Neural cell (in vitro differentiated cells): Measurements from ENCODE around the gene CTXND2. TPM values are rescaled to one million over a fixed set of nuclear protein-coding genes. Genes with fewer than 3 reads are reported as not detected.

Experiments used
- H2AFZ ChIP-seq: fragments of 200-600, 300-800 bp; sonication (generic), shearing (Covaris generic); 2 replicates; pipeline ENCODE4 v1.6.0; 2014; ENCODE audit warnings: low read depth, mild to moderate bottlenecking, antibody characterized with exemption, low read length, moderate library complexity
- H3F3A ChIP-seq: fragments of 200-600 bp; shearing (Covaris generic); 2 replicates; pipeline ENCODE4 v1.6.1; 2016; ENCODE audit warnings: mild to moderate bottlenecking, moderate library complexity, mixed read lengths, antibody characterized with exemption, low read length; ENCODE audit not compliant: insufficient read depth, poor library complexity, severe bottlenecking
- H3K27ac ChIP-seq: fragments of 200-600, 300-800 bp; sonication (generic), shearing (Covaris generic); 2 replicates; pipeline ENCODE4 v1.5.1; 2014; ENCODE audit warnings: mild to moderate bottlenecking, low read length, moderate library complexity
- H3K27me3 ChIP-seq: fragments of 300-800, 200-600 bp; sonication (generic), shearing (Covaris generic); 2 replicates; pipeline ENCODE4 v1.6.0; 2014; ENCODE audit warnings: mild to moderate bottlenecking, low read depth, low read length, moderate library complexity; ENCODE audit not compliant: insufficient read depth
- H3K36me3 ChIP-seq: fragments of 300-800, 200-600 bp; sonication (generic), shearing (Covaris generic); 2 replicates; pipeline ENCODE4 v1.5.1; 2014; ENCODE audit warnings: mild to moderate bottlenecking, antibody characterized with exemption, low read length, moderate library complexity; ENCODE audit not compliant: insufficient read depth
- H3K4me2 ChIP-seq: fragments of 300-800, 200-600 bp; sonication (generic), shearing (Covaris generic); 2 replicates; pipeline ENCODE4 v1.6.0; 2014; ENCODE audit warnings: mild to moderate bottlenecking, low read length
- H3K4me3 ChIP-seq: fragments of 300-800, 200-600 bp; sonication (generic), shearing (Covaris generic); 2 replicates; pipeline ENCODE4 v1.5.1; 2014; ENCODE audit warnings: mild to moderate bottlenecking, low read length, moderate library complexity
- H3K79me2 ChIP-seq: fragments of 200-600 bp; shearing (Covaris generic); replicated peaks from 2 replicates; pipeline ENCODE4 v1.6.0; 2014; ENCODE audit warnings: mild to moderate bottlenecking, low read length, moderate library complexity; ENCODE audit not compliant: insufficient read depth
- H3K9ac ChIP-seq: fragments of 300-800, 200-600 bp; sonication (generic), shearing (Covaris generic); 2 replicates; pipeline ENCODE4 v1.6.1; 2016; ENCODE audit warnings: mild to moderate bottlenecking, low read length, mixed read lengths
- H3K9me2 ChIP-seq: fragments of 200-600 bp; shearing (Covaris generic); 2 replicates; pipeline ENCODE4 v1.6.1; 2016; ENCODE audit warnings: mild to moderate bottlenecking, low read length, mixed read lengths; ENCODE audit not compliant: insufficient read depth
- H3K9me3 ChIP-seq: fragments of 200-600, 300-800 bp; sonication (generic), shearing (Covaris generic); 2 replicates; pipeline ENCODE4 v1.6.1; 2016; ENCODE audit warnings: mild to moderate bottlenecking, mixed run types, low read length, moderate library complexity, mixed read lengths
- H4K20me1 ChIP-seq: fragments of 200-600 bp; shearing (Covaris generic); 2 replicates; pipeline ENCODE4 v1.6.1; 2016; ENCODE audit warnings: mild to moderate bottlenecking, mixed run types; ENCODE audit not compliant: insufficient read depth
- EP300 ChIP-seq: fragments of 450-650 bp; conservative IDR thresholded peaks from 2 replicates; pipeline ENCODE4 v1.6.1; 2014; ENCODE audit warnings: antibody characterized with exemption, mild to moderate bottlenecking, moderate library complexity; ENCODE audit not compliant: poor library complexity, severe bottlenecking
- EZH2 ChIP-seq: fragments of 200-600, 300-800 bp; shearing (Covaris generic), sonication (generic); IDR thresholded peaks from 2 replicates; pipeline ENCODE4 v1.6.1; 2014; ENCODE audit warnings: antibody characterized with exemption, low read length, borderline replicate concordance, mild to moderate bottlenecking; ENCODE audit not compliant: insufficient read depth, poor library complexity, severe bottlenecking
- MXI1 ChIP-seq: fragments of 450-650 bp; conservative IDR thresholded peaks from 2 replicates; pipeline ENCODE4 v1.6.1; 2014; ENCODE audit warnings: antibody characterized with exemption, mild to moderate bottlenecking; ENCODE audit not compliant: poor library complexity, severe bottlenecking
- POLR2AphosphoS5 ChIP-seq: IDR thresholded peaks from 2 replicates; pipeline ENCODE4 v1.6.1; 2012
- RAD21 ChIP-seq: fragments of 450-650 bp; conservative IDR thresholded peaks from 2 replicates; pipeline ENCODE4 v1.6.1; 2014; ENCODE audit warnings: antibody characterized with exemption, mild to moderate bottlenecking, moderate library complexity
- SMC3 ChIP-seq: fragments of 450-650 bp; conservative IDR thresholded peaks from 2 replicates; pipeline ENCODE4 v1.6.1; 2014; ENCODE audit warnings: antibody characterized with exemption, mild to moderate bottlenecking, moderate library complexity; ENCODE audit not compliant: poor library complexity
- TAF1 ChIP-seq: IDR thresholded peaks from 2 replicates; pipeline ENCODE4 v1.6.1; 2012; ENCODE audit warnings: low read depth
- polyA plus RNA-seq: library from polyadenylated mRNA; depleted of rRNA; stranded (reverse); fragments of >200 nt; gene quantifications from 2 replicates; pipeline ENCODE4 v1.2.3, GENCODE V29; 2014
- TF ChIP-seq, protein P1 (sequence below): IDR thresholded peaks from 2 replicates; pipeline ENCODE4 v1.6.1; 2012; ENCODE audit warnings: borderline replicate concordance
- TF ChIP-seq, protein P2 (sequence below): fragments of 450-650 bp; IDR thresholded peaks from 2 replicates; pipeline ENCODE4 v1.5.1; 2014; ENCODE audit warnings: antibody characterized with exemption, mild to moderate bottlenecking, moderate library complexity; ENCODE audit not compliant: poor library complexity, severe bottlenecking

CTXND2 gene
- polyA plus RNA-seq, 1 donor from 2014 or later = not detected

DNA sequence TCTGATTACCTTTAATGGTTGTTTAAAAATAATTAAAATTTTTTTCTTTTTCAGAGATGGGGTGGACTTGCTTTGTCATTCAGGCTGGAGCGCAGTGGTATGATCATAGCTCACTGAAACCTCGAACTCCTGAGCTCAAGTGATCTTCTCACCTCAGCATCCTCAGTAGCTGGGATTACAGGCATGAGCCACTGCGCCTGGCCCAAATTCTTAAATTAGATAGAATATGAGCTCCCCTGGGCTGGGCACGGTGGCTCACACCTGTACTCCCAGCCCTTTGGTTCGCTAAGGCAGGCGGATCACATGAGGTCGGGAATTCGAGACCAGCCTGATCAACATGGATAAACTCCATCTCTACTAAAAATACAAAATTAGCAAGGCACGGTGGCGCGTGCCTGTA, 70.7 kb downstream of the CTXND2 start:
- H3K79me2 ChIP-seq = no peaks in the 10 kb centered on the region
- TF ChIP-seq TAF1 (no peak), POLR2AphosphoS5 (no peak), EZH2 (no peak), EP300 (no peak), SMC3 (no peak), RAD21 (no peak), MXI1 (no peak)
- TF ChIP-seq, protein P1, sequence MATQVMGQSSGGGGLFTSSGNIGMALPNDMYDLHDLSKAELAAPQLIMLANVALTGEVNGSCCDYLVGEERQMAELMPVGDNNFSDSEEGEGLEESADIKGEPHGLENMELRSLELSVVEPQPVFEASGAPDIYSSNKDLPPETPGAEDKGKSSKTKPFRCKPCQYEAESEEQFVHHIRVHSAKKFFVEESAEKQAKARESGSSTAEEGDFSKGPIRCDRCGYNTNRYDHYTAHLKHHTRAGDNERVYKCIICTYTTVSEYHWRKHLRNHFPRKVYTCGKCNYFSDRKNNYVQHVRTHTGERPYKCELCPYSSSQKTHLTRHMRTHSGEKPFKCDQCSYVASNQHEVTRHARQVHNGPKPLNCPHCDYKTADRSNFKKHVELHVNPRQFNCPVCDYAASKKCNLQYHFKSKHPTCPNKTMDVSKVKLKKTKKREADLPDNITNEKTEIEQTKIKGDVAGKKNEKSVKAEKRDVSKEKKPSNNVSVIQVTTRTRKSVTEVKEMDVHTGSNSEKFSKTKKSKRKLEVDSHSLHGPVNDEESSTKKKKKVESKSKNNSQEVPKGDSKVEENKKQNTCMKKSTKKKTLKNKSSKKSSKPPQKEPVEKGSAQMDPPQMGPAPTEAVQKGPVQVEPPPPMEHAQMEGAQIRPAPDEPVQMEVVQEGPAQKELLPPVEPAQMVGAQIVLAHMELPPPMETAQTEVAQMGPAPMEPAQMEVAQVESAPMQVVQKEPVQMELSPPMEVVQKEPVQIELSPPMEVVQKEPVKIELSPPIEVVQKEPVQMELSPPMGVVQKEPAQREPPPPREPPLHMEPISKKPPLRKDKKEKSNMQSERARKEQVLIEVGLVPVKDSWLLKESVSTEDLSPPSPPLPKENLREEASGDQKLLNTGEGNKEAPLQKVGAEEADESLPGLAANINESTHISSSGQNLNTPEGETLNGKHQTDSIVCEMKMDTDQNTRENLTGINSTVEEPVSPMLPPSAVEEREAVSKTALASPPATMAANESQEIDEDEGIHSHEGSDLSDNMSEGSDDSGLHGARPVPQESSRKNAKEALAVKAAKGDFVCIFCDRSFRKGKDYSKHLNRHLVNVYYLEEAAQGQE = no peak
- TF ChIP-seq, protein P2, sequence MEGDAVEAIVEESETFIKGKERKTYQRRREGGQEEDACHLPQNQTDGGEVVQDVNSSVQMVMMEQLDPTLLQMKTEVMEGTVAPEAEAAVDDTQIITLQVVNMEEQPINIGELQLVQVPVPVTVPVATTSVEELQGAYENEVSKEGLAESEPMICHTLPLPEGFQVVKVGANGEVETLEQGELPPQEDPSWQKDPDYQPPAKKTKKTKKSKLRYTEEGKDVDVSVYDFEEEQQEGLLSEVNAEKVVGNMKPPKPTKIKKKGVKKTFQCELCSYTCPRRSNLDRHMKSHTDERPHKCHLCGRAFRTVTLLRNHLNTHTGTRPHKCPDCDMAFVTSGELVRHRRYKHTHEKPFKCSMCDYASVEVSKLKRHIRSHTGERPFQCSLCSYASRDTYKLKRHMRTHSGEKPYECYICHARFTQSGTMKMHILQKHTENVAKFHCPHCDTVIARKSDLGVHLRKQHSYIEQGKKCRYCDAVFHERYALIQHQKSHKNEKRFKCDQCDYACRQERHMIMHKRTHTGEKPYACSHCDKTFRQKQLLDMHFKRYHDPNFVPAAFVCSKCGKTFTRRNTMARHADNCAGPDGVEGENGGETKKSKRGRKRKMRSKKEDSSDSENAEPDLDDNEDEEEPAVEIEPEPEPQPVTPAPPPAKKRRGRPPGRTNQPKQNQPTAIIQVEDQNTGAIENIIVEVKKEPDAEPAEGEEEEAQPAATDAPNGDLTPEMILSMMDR = no peak

DNA sequence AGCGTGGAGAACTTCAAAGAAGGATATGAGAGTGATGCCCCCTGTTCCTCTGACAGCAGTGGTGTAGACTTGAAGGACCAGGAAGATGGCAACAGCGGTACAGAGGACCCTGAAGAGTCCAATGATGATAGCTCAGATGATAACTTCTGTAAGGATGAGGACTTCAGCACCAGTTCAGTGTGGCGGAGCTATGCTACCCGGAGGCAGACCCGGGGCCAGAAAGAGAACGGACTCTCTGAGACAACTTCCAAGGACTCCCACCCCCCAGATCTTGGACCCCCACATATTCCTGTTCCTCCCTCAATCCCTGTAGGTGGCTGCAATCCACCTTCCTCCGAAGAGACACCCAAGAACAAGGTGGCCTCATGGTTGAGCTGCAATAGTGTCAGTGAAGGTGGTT, 73.7 kb downstream of the CTXND2 start:
- peaks cover 18% of the 10 kb centered on the region for H3K36me3 ChIP-seq
- no peaks in the 10 kb centered on the region for H3K9me3 ChIP-seq
- no peaks in the 10 kb centered on the region for H4K20me1 ChIP-seq
- no peaks in the 10 kb centered on the region for H3K9me2 ChIP-seq
- H3F3A ChIP-seq = no peaks in the 10 kb centered on the region
- H3K4me2 ChIP-seq = no peak overlapping the region
- no peak overlapping the region for H3K27ac ChIP-seq
- TF ChIP-seq, protein P2 = no peak
- TF ChIP-seq EZH2 (no peak), TAF1 (no peak), EP300 (no peak), SMC3 (no peak), MXI1 (no peak), POLR2AphosphoS5 (no peak), RAD21 (no peak)
- TF ChIP-seq, protein P1 = no peak
- no peaks in the 10 kb centered on the region for H3K79me2 ChIP-seq
- no peaks in the 10 kb centered on the region for H3K27me3 ChIP-seq
- H2AFZ ChIP-seq = no peak overlapping the region
- no peak overlapping the region for H3K4me3 ChIP-seq
- no peak overlapping the region for H3K9ac ChIP-seq

More for the DNA sequence above, 70.7 kb downstream of the CTXND2 start:
- H4K20me1 ChIP-seq = no peaks in the 10 kb centered on the region
- peaks cover 10% of the 10 kb centered on the region for H3K36me3 ChIP-seq
- no peak overlapping the region for H3K4me3 ChIP-seq
- H3K9ac ChIP-seq = no peak overlapping the region
- no peaks in the 10 kb centered on the region for H3K9me3 ChIP-seq
- no peak overlapping the region for H3K4me2 ChIP-seq
- H2AFZ ChIP-seq = no peak overlapping the region
- H3K27me3 ChIP-seq = no peaks in the 10 kb centered on the region
- no peaks in the 10 kb centered on the region for H3K9me2 ChIP-seq
- H3K27ac ChIP-seq = no peak overlapping the region
- H3F3A ChIP-seq = no peaks in the 10 kb centered on the region
